Keratinocyte (primary cell): Measurements from ENCODE around the gene TTYH2. TPM values are rescaled to one million over a fixed set of nuclear protein-coding genes. Genes with fewer than 3 reads are reported as not detected.

Experiments
- DNase-seq: peaks from one replicate; pipeline ENCODE4 v3.0.0-alpha.2; 2011; ENCODE audit warnings: low read depth, missing footprints, low spot score
- FAIRE-seq: peaks from 2 replicates; lab custom pipeline; 2011; peaks lifted over from hg19 to GRCh38; lab: Jason Lieb, UNC
- H2AFZ ChIP-seq: 2 replicates; pipeline ENCODE4 v1.6.0; 2012; ENCODE audit warnings: low read length, control low read depth, inconsistent platforms; ENCODE audit not compliant: control insufficient read depth
- H3K27ac ChIP-seq: 2 replicates; pipeline ENCODE4 v1.5.1; 2011; ENCODE audit warnings: low read length; ENCODE audit not compliant: control insufficient read depth, insufficient read depth
- H3K27me3 ChIP-seq: 3 replicates; pipeline ENCODE4 v1.6.0; 2011; ENCODE audit warnings: low read length; ENCODE audit not compliant: control insufficient read depth, insufficient read depth; ENCODE audit errors: extremely low read depth
- H3K36me3 ChIP-seq, 2 experiments: 2 replicates in 1 of 2; 3 replicates in 1 of 2; pipeline ENCODE4 v1.5.1; 2011; ENCODE audit warnings: low read length in 2 of 2, mild to moderate bottlenecking in 1 of 2; ENCODE audit not compliant: control insufficient read depth in 2 of 2, insufficient read depth in 2 of 2; ENCODE audit errors: extremely low read depth in 1 of 2
- H3K4me1 ChIP-seq: 3 replicates; pipeline ENCODE4 v1.5.1; 2011; ENCODE audit warnings: low read length; ENCODE audit not compliant: control insufficient read depth, insufficient read depth; ENCODE audit errors: extremely low read depth
- H3K4me2 ChIP-seq: 3 replicates; pipeline ENCODE4 v1.6.0; 2011; ENCODE audit warnings: low read depth, low read length; ENCODE audit not compliant: control insufficient read depth, insufficient read depth; ENCODE audit errors: extremely low read depth
- H3K4me3 ChIP-seq, 3 experiments: fragments of 200-600 bp in 1 of 3; sonication (generic) in 1 of 3; 2 replicates in 2 of 3; 3 replicates in 1 of 3; pipeline ENCODE4 v1.5.1; 2011 to 2016; ENCODE audit warnings: low read length in 3 of 3, mild to moderate bottlenecking in 3 of 3, control low read depth in 2 of 3, inconsistent platforms in 1 of 3, low read depth in 1 of 3, mixed read lengths in 1 of 3, mixed run types in 1 of 3, moderate library complexity in 1 of 3; ENCODE audit not compliant: control insufficient read depth in 2 of 3, insufficient read depth in 2 of 3; ENCODE audit errors: extremely low read depth in 1 of 3
- H3K79me2 ChIP-seq: 2 replicates; pipeline ENCODE4 v1.6.0; 2012; ENCODE audit warnings: low read length; ENCODE audit not compliant: control insufficient read depth, insufficient read depth
- H3K9ac ChIP-seq: 3 replicates; pipeline ENCODE4 v1.6.0; 2011; ENCODE audit warnings: low read length; ENCODE audit not compliant: control insufficient read depth, insufficient read depth; ENCODE audit errors: extremely low read depth
- H3K9me1 ChIP-seq: 3 replicates; pipeline ENCODE4 v1.6.0; 2011; ENCODE audit warnings: low read length; ENCODE audit not compliant: control insufficient read depth, insufficient read depth; ENCODE audit errors: extremely low read depth
- H3K9me3 ChIP-seq: 2 replicates; pipeline ENCODE4 v1.5.1; 2012; ENCODE audit warnings: low read depth, low read length; ENCODE audit not compliant: control insufficient read depth
- H4K20me1 ChIP-seq: 3 replicates; pipeline ENCODE4 v1.6.0; 2011; ENCODE audit warnings: low read length; ENCODE audit not compliant: control insufficient read depth, insufficient read depth; ENCODE audit errors: extremely low read depth
- EZH2 ChIP-seq: IDR thresholded peaks from one replicate; pipeline ENCODE4 v1.6.1; 2012; ENCODE audit warnings: inconsistent platforms, mild to moderate bottlenecking, low read length, moderate library complexity
- dilution Hi-C: fragments of 300-500 bp; cut with MboI; formaldehyde crosslinking; loops from one replicate; pipeline ENCODE4 v1.7.0; 2020; ENCODE audit warnings: low sequenced_read_pairs; ENCODE audit not compliant: extremely low pct_ligation_motif_present
- polyA plus RNA-seq, 5 experiments: library from polyadenylated mRNA; depleted of rRNA in 3 of 5; stranded (reverse) in 3 of 5; stranded (forward) in 1 of 5; unstranded in 1 of 5; fragments of >200 nt; gene quantifications; 1 replicate in 1 of 5; 2 replicates in 3 of 5; 3 replicates in 1 of 5; pipeline versions ENCODE4 v1.2.1 to v1.2.3, GENCODE V29; 2011 to 2012; ENCODE audit warnings: missing spikeins in 2 of 5, low read depth in 1 of 5, low replicate concordance in 1 of 5
- TF ChIP-seq, protein P1 (sequence below), 3 experiments: IDR thresholded peaks in 1 of 3; conservative IDR thresholded peaks in 1 of 3; optimal IDR thresholded peaks in 1 of 3; 2 replicates in 2 of 3; 3 replicates in 1 of 3; pipeline versions ENCODE3 to v1.5.1; 2011; ENCODE audit warnings: low read length in 3 of 3, mild to moderate bottlenecking in 3 of 3, moderate library complexity in 2 of 3, control low read depth in 1 of 3, inconsistent platforms in 1 of 3; ENCODE audit not compliant: insufficient read depth in 2 of 3; ENCODE audit errors: extremely low read depth in 1 of 3

The TTYH2 gene
- polyA plus RNA-seq, 1 donor (not counting 4 experiments of a cell fraction or from before 2014, with no cell fraction given) = 3.7 TPM

GRCh38 chr17:74215342-74215727 lies 2.0 kb downstream of the TTYH2 start:
- Histone ChIP-seq H3K4me1 (peaks cover 24% of the 10 kb centered on the region), H3K9me1 (no peaks in the 10 kb centered on the region), H3K4me2 (no peak overlapping the region), H4K20me1 (peaks cover 10% of the 10 kb centered on the region), H3K9me3 (no peaks in the 10 kb centered on the region), H3K4me3 (no peak overlapping the region), H3K36me3 (peaks cover 0 to 7% of the 10 kb centered on the region in 2 experiments), H2AFZ (no peak overlapping the region), H3K9ac (no peak overlapping the region), H3K79me2 (no peaks in the 10 kb centered on the region), H3K27me3 (peaks cover 15% of the 10 kb centered on the region), H3K27ac (no peak overlapping the region)
- FAIRE-seq (no peak), DNase-seq (no peak)
- dilution Hi-C loops = no loop called here
- TF ChIP-seq EZH2 = no peak
- TF ChIP-seq, protein P1, sequence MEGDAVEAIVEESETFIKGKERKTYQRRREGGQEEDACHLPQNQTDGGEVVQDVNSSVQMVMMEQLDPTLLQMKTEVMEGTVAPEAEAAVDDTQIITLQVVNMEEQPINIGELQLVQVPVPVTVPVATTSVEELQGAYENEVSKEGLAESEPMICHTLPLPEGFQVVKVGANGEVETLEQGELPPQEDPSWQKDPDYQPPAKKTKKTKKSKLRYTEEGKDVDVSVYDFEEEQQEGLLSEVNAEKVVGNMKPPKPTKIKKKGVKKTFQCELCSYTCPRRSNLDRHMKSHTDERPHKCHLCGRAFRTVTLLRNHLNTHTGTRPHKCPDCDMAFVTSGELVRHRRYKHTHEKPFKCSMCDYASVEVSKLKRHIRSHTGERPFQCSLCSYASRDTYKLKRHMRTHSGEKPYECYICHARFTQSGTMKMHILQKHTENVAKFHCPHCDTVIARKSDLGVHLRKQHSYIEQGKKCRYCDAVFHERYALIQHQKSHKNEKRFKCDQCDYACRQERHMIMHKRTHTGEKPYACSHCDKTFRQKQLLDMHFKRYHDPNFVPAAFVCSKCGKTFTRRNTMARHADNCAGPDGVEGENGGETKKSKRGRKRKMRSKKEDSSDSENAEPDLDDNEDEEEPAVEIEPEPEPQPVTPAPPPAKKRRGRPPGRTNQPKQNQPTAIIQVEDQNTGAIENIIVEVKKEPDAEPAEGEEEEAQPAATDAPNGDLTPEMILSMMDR (optimal IDR thresholded peaks at IDR 0.05 in 1 of 3, IDR thresholded peaks at IDR 0.05 in 1 of 3, conservative IDR thresholded peaks at IDR 0.05 in 1 of 3; ENCODE audit: extremely low read depth in 1 of 3, insufficient read depth in 2 of 3, low read length in 3 of 3) = no peak

DNA sequence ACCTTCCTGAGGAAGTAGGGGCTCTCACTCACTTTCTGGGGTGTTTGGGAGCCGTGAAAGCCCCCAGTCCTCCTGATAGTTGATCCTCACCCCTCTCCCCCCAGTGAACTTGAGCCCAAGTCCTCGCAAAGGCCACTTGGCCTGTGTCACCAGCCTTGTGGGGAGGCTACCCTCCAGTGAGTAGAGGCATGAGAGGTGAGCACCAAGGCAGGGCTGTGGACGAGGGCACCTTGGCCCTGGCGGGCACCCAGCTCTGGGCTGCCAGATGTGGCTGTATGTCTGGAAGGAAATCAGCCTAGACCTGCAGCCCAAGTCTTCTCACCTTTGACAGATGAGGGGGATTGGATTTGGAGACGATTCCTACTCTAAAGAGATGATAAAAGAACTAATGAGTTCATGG lies 3.1 kb downstream of the TTYH2 start:
- Histone ChIP-seq H3K36me3 (no peaks in the 10 kb centered on the region), H3K4me1 (peaks cover 14% of the 10 kb centered on the region), H3K9ac (no peak overlapping the region), H3K79me2 (no peaks in the 10 kb centered on the region), H3K9me3 (no peaks in the 10 kb centered on the region), H2AFZ (no peak overlapping the region), H3K9me1 (no peaks in the 10 kb centered on the region), H3K4me2 (no peak overlapping the region), H4K20me1 (no peaks in the 10 kb centered on the region), H3K27ac (no peak overlapping the region), H3K27me3 (peaks cover 15% of the 10 kb centered on the region), H3K4me3 (no peak overlapping the region)
- dilution Hi-C loops = no loop called here
- no peak for DNase-seq
- no peak for FAIRE-seq
- TF ChIP-seq, protein P1 (optimal IDR thresholded peaks at IDR 0.05 in 1 of 3, IDR thresholded peaks at IDR 0.05 in 1 of 3, conservative IDR thresholded peaks at IDR 0.05 in 1 of 3; ENCODE audit: extremely low read depth in 1 of 3, insufficient read depth in 2 of 3, low read length in 3 of 3) = no peak
- TF ChIP-seq EZH2 = no peak
